Fibroblast of lung (primary cell): ENCODE data around the gene TSSK3. TPM values are rescaled to one million over a fixed set of nuclear protein-coding genes. Genes with fewer than 3 reads are reported as not detected.

ENCODE experiments used
- DNase-seq, 2 donors: peaks; one replicate each; pipeline versions ENCODE4 v3.0.0 to v3.0.0-alpha.2; 2010; ENCODE audit warnings: low read depth in 2 of 2
- H2AFZ ChIP-seq: 2 replicates; pipeline ENCODE4 v1.5.1; 2012; ENCODE audit warnings: low read length, control low read depth, inconsistent platforms
- H3K27ac ChIP-seq: 2 replicates; pipeline ENCODE4 v1.5.1; 2011; ENCODE audit warnings: low read length, control low read depth; ENCODE audit not compliant: insufficient read depth
- H3K27me3 ChIP-seq: 2 replicates; pipeline ENCODE4 v1.5.1; 2011; ENCODE audit warnings: mild to moderate bottlenecking, low read length; ENCODE audit not compliant: control insufficient read depth, insufficient read depth
- H3K36me3 ChIP-seq: 2 replicates; pipeline ENCODE4 v1.5.1; 2011; ENCODE audit warnings: low read length; ENCODE audit not compliant: control insufficient read depth, insufficient read depth
- H3K4me1 ChIP-seq: 2 replicates; pipeline ENCODE4 v1.5.1; 2011; ENCODE audit warnings: low read length; ENCODE audit not compliant: control insufficient read depth, insufficient read depth; ENCODE audit errors: extremely low read depth
- H3K4me2 ChIP-seq: 2 replicates; pipeline ENCODE4 v1.5.1; 2011; ENCODE audit warnings: low read length, control low read depth; ENCODE audit not compliant: insufficient read depth; ENCODE audit errors: extremely low read depth
- H3K4me3 ChIP-seq, 4 experiments: fragments of 200-600 bp in 1 of 4; sonication (generic) in 1 of 4; replicated peaks in 1 of 4; 2 replicates each; pipeline ENCODE4 v1.5.1; 2011 to 2016; ENCODE audit warnings: low read length in 4 of 4, low read depth in 3 of 4, mild to moderate bottlenecking in 3 of 4, control low read depth in 2 of 4, inconsistent platforms in 1 of 4, mixed read lengths in 1 of 4; ENCODE audit not compliant: insufficient read depth in 1 of 4; ENCODE audit errors: control extremely low read depth in 1 of 4
- H3K79me2 ChIP-seq: 2 replicates; pipeline ENCODE4 v1.5.1; 2012; ENCODE audit warnings: mild to moderate bottlenecking, low read length, inconsistent platforms; ENCODE audit not compliant: control insufficient read depth, insufficient read depth
- H3K9ac ChIP-seq: 2 replicates; pipeline ENCODE4 v1.5.1; 2011; ENCODE audit warnings: mild to moderate bottlenecking, low read length, control low read depth; ENCODE audit not compliant: insufficient read depth
- H3K9me3 ChIP-seq: 2 replicates; pipeline ENCODE4 v1.5.1; 2012; ENCODE audit warnings: low read depth, low read length; ENCODE audit not compliant: control insufficient read depth, insufficient read depth
- H4K20me1 ChIP-seq: 2 replicates; pipeline ENCODE4 v1.5.1; 2011; ENCODE audit warnings: low read length; ENCODE audit not compliant: control insufficient read depth, insufficient read depth; ENCODE audit errors: extremely low read depth
- CTCF ChIP-seq, 2 donors: IDR thresholded peaks in 1 of 2; conservative IDR thresholded peaks in 1 of 2; 1 replicate in 1 of 2; 2 replicates in 1 of 2; pipeline ENCODE4 v1.5.1; 2011 to 2012; ENCODE audit warnings: low read length in 2 of 2, control low read depth in 1 of 2, inconsistent platforms in 1 of 2, low read depth in 1 of 2, mild to moderate bottlenecking in 1 of 2
- EZH2 ChIP-seq: IDR thresholded peaks from 2 replicates; pipeline ENCODE4 v1.5.1; 2012; ENCODE audit warnings: low read length, control low read depth, mild to moderate bottlenecking; ENCODE audit errors: missing control alignments
- polyA plus RNA-seq, 2 donors: library from polyadenylated mRNA; depleted of rRNA in 1 of 2; stranded (reverse) in 1 of 2; unstranded in 1 of 2; fragments of >200 nt; gene quantifications; 2 replicates each; pipeline ENCODE4 v1.2.1, GENCODE V29; 2011 to 2012; ENCODE audit warnings: missing spikeins in 1 of 2
- total RNA-seq: library from RNA; depleted of rRNA; stranded (reverse); fragments of >200 nt; gene quantifications from 2 replicates; pipeline ENCODE4 v1.2.1, GENCODE V29; 2014

Gene TSSK3
- total and polyA plus RNA-seq, 2 donors (not counting 1 experiment from before 2014, with no cell fraction given): 0.50 to 0.58 TPM

GRCh38 chr1:32342704-32343103, 19.6 kb upstream of the TSSK3 start:
- no peak overlapping the region for H3K4me2 ChIP-seq
- H4K20me1 ChIP-seq: no peaks in the 10 kb centered on the region
- no peak for DNase-seq
- no peak overlapping the region for H2AFZ ChIP-seq
- H3K9me3 ChIP-seq: no peaks in the 10 kb centered on the region
- no peaks in the 10 kb centered on the region for H3K4me1 ChIP-seq
- no peak overlapping the region for H3K9ac ChIP-seq
- H3K36me3 ChIP-seq: no peaks in the 10 kb centered on the region
- H3K27me3 ChIP-seq: no peaks in the 10 kb centered on the region
- no peak overlapping the region for H3K27ac ChIP-seq
- no peak for TF ChIP-seq EZH2
- H3K4me3 ChIP-seq: no peak overlapping the region
- H3K79me2 ChIP-seq: no peaks in the 10 kb centered on the region

- DNase-seq: peak; percentile 56
- H2AFZ ChIP-seq: no peak overlapping the region
- no peak overlapping the region for H3K27ac ChIP-seq
- no peak overlapping the region for H3K4me3 ChIP-seq
- no peaks in the 10 kb centered on the region for H3K27me3 ChIP-seq
- H3K4me2 ChIP-seq: no peak overlapping the region
- no peaks in the 10 kb centered on the region for H3K36me3 ChIP-seq
- no peak for TF ChIP-seq EZH2
- TF ChIP-seq CTCF (conservative IDR thresholded peaks at IDR 0.05 in 1 of 2, IDR thresholded peaks at IDR 0.05 in 1 of 2; ENCODE audit: low read depth in 1 of 2, low read length in 2 of 2): no peak
- no peaks in the 10 kb centered on the region for H3K79me2 ChIP-seq
- peaks cover 4% of the 10 kb centered on the region for H3K4me1 ChIP-seq
- H4K20me1 ChIP-seq: no peaks in the 10 kb centered on the region
- H3K9ac ChIP-seq: no peak overlapping the region
- H3K9me3 ChIP-seq: no peaks in the 10 kb centered on the region
Measured at GRCh38 chr1:32345289-32345827, 17.0 kb upstream of the TSSK3 start.

GRCh38 chr1:32346532-32347157, 15.7 kb upstream of the TSSK3 start:
- DNase-seq: no peak
- no peak for TF ChIP-seq EZH2
- TF ChIP-seq CTCF (conservative IDR thresholded peaks at IDR 0.05 in 1 of 2, IDR thresholded peaks at IDR 0.05 in 1 of 2; ENCODE audit: low read depth in 1 of 2, low read length in 2 of 2): no peak

More at GRCh38 chr1:32346532-32347157, 15.7 kb upstream of the TSSK3 start:
- H4K20me1 ChIP-seq: no peaks in the 10 kb centered on the region
- no peaks in the 10 kb centered on the region for H3K9me3 ChIP-seq
- no peak overlapping the region for H3K9ac ChIP-seq
- no peaks in the 10 kb centered on the region for H3K79me2 ChIP-seq
- H3K4me2 ChIP-seq: no peak overlapping the region
- H3K4me3 ChIP-seq: no peak overlapping the region
- peaks cover 4% of the 10 kb centered on the region for H3K4me1 ChIP-seq
- H3K36me3 ChIP-seq: no peaks in the 10 kb centered on the region
- H3K27me3 ChIP-seq: no peaks in the 10 kb centered on the region
- H2AFZ ChIP-seq: no peak overlapping the region
- H3K27ac ChIP-seq: no peak overlapping the region
